ENCODE measurements around the gene ADAM23. TPM values are rescaled to one million over a fixed set of nuclear protein-coding genes. Genes with fewer than 3 reads are reported as not detected.

The ADAM23 gene
- total RNA-seq, 1 experiment from 2014 or later = not detected

- H4K20me1 ChIP-seq (ENCODE audit: insufficient read depth, low read depth, low read length) = no peaks in the 10 kb centered on the region
- H3K27me3 ChIP-seq (ENCODE audit: low read length) = no peaks in the 10 kb centered on the region; the same call in 1 of the 2 replicates
- no peak overlapping the region for H3K4me2 ChIP-seq (ENCODE audit: low read depth, low read length, poor library complexity, severe bottlenecking)
- H3K9me3 ChIP-seq (ENCODE audit: low read length) = no peaks in the 10 kb centered on the region
- H3K27ac ChIP-seq (ENCODE audit: low read length) = no peak overlapping the region
- H2AFZ ChIP-seq (ENCODE audit: low read length) = no peak overlapping the region
- H3K4me1 ChIP-seq (ENCODE audit: low read length) = no peaks in the 10 kb centered on the region
- H3K4me3 ChIP-seq (ENCODE audit: low read length) = no peak overlapping the region
- H3K9ac ChIP-seq (ENCODE audit: low read length) = no peak overlapping the region
- H3K9me2 ChIP-seq (replicated peaks; ENCODE audit: insufficient read depth, low read length) = no peaks in the 10 kb centered on the region
- H3K79me2 ChIP-seq (ENCODE audit: low read length) = no peaks in the 10 kb centered on the region
- DNase-seq = no peak
- no peaks in the 10 kb centered on the region for H3K36me3 ChIP-seq (ENCODE audit: insufficient read depth, low read length)
These were observed 9.4 kb downstream of the ADAM23 start for GRCh38 chr2:206452750-206453149.

GRCh38 chr2:206456078-206456754 is 12.9 kb downstream of the ADAM23 start:
- H3K9me3 ChIP-seq (ENCODE audit: low read length) = no peaks in the 10 kb centered on the region
- H3K79me2 ChIP-seq (ENCODE audit: low read length) = no peaks in the 10 kb centered on the region
- no peak overlapping the region for H3K9ac ChIP-seq (ENCODE audit: low read length)
- no peaks in the 10 kb centered on the region; the same call in 1 of the 2 replicates for H3K27me3 ChIP-seq (ENCODE audit: low read length)
- H3K36me3 ChIP-seq (ENCODE audit: insufficient read depth, low read length) = no peaks in the 10 kb centered on the region
- no peak overlapping the region for H2AFZ ChIP-seq (ENCODE audit: low read length)
- H3K27ac ChIP-seq (ENCODE audit: low read length) = no peak overlapping the region
- DNase-seq = no peak
- H3K4me2 ChIP-seq (ENCODE audit: low read depth, low read length, poor library complexity, severe bottlenecking) = no peak overlapping the region
- no peaks in the 10 kb centered on the region for H3K9me2 ChIP-seq (replicated peaks; ENCODE audit: insufficient read depth, low read length)
- H3K4me3 ChIP-seq (ENCODE audit: low read length) = no peak overlapping the region
- no peaks in the 10 kb centered on the region for H4K20me1 ChIP-seq (ENCODE audit: insufficient read depth, low read depth, low read length)
- H3K4me1 ChIP-seq (ENCODE audit: low read length) = no peaks in the 10 kb centered on the region

GRCh38 chr2:206457188-206457634 is 13.9 kb downstream of the ADAM23 start:
- no peak overlapping the region for H3K9ac ChIP-seq (ENCODE audit: low read length)
- DNase-seq = no peak
- H3K4me1 ChIP-seq (ENCODE audit: low read length) = no peaks in the 10 kb centered on the region
- H3K9me2 ChIP-seq (replicated peaks; ENCODE audit: insufficient read depth, low read length) = no peaks in the 10 kb centered on the region
- H3K4me2 ChIP-seq (ENCODE audit: low read depth, low read length, poor library complexity, severe bottlenecking) = no peak overlapping the region
- no peaks in the 10 kb centered on the region; the same call in 1 of the 2 replicates for H3K27me3 ChIP-seq (ENCODE audit: low read length)
- H3K36me3 ChIP-seq (ENCODE audit: insufficient read depth, low read length) = no peaks in the 10 kb centered on the region
- no peaks in the 10 kb centered on the region for H4K20me1 ChIP-seq (ENCODE audit: insufficient read depth, low read depth, low read length)
- no peak overlapping the region for H3K4me3 ChIP-seq (ENCODE audit: low read length)
- no peaks in the 10 kb centered on the region for H3K9me3 ChIP-seq (ENCODE audit: low read length)
- no peak overlapping the region for H2AFZ ChIP-seq (ENCODE audit: low read length)
- no peak overlapping the region for H3K27ac ChIP-seq (ENCODE audit: low read length)
- no peaks in the 10 kb centered on the region for H3K79me2 ChIP-seq (ENCODE audit: low read length)

GRCh38 chr2:206462240-206462854 is 19.0 kb downstream of the ADAM23 start:
- no peak overlapping the region for H3K4me2 ChIP-seq (ENCODE audit: low read depth, low read length, poor library complexity, severe bottlenecking)

GRCh38 chr2:206463685-206464084 is 20.4 kb downstream of the ADAM23 start:
- no peaks in the 10 kb centered on the region for H3K36me3 ChIP-seq (ENCODE audit: insufficient read depth, low read length)
- no peaks in the 10 kb centered on the region for H3K4me1 ChIP-seq (ENCODE audit: low read length)
- no peak overlapping the region for H3K4me2 ChIP-seq (ENCODE audit: low read depth, low read length, poor library complexity, severe bottlenecking)
- H4K20me1 ChIP-seq (ENCODE audit: insufficient read depth, low read depth, low read length) = no peaks in the 10 kb centered on the region
- no peak overlapping the region for H3K4me3 ChIP-seq (ENCODE audit: low read length)
- DNase-seq = no peak
- no peaks in the 10 kb centered on the region for H3K9me2 ChIP-seq (replicated peaks; ENCODE audit: insufficient read depth, low read length)
- H3K27me3 ChIP-seq (ENCODE audit: low read length) = no peaks in the 10 kb centered on the region
- H3K27ac ChIP-seq (ENCODE audit: low read length) = no peak overlapping the region
- H2AFZ ChIP-seq (ENCODE audit: low read length) = no peak overlapping the region
- H3K9me3 ChIP-seq (ENCODE audit: low read length) = no peaks in the 10 kb centered on the region
- H3K9ac ChIP-seq (ENCODE audit: low read length) = no peak overlapping the region
- H3K79me2 ChIP-seq (ENCODE audit: low read length) = no peaks in the 10 kb centered on the region

More at GRCh38 chr2:206462240-206462854, 19.0 kb downstream of the ADAM23 start:
- Histone ChIP-seq H4K20me1 (ENCODE audit: insufficient read depth, low read depth, low read length) (no peaks in the 10 kb centered on the region), H3K79me2 (ENCODE audit: low read length) (no peaks in the 10 kb centered on the region), H3K9ac (ENCODE audit: low read length) (no peak overlapping the region), H2AFZ (ENCODE audit: low read length) (no peak overlapping the region), H3K9me3 (ENCODE audit: low read length) (no peaks in the 10 kb centered on the region), H3K9me2 (replicated peaks; ENCODE audit: insufficient read depth, low read length) (no peaks in the 10 kb centered on the region), H3K36me3 (ENCODE audit: insufficient read depth, low read length) (no peaks in the 10 kb centered on the region), H3K27ac (ENCODE audit: low read length) (no peak overlapping the region), H3K4me1 (ENCODE audit: low read length) (no peaks in the 10 kb centered on the region), H3K27me3 (ENCODE audit: low read length) (no peaks in the 10 kb centered on the region), H3K4me3 (ENCODE audit: low read length) (no peak overlapping the region)
- DNase-seq = no peak

- Histone ChIP-seq H2AFZ (ENCODE audit: low read length) (no peak overlapping the region), H3K4me3 (ENCODE audit: low read length) (no peak overlapping the region), H3K4me2 (ENCODE audit: low read depth, low read length, poor library complexity, severe bottlenecking) (no peak overlapping the region), H4K20me1 (ENCODE audit: insufficient read depth, low read depth, low read length) (no peaks in the 10 kb centered on the region), H3K27me3 (ENCODE audit: low read length) (no peaks in the 10 kb centered on the region), H3K9ac (ENCODE audit: low read length) (no peak overlapping the region), H3K79me2 (ENCODE audit: low read length) (no peaks in the 10 kb centered on the region), H3K27ac (ENCODE audit: low read length) (no peak overlapping the region), H3K9me3 (ENCODE audit: low read length) (no peaks in the 10 kb centered on the region), H3K36me3 (ENCODE audit: insufficient read depth, low read length) (no peaks in the 10 kb centered on the region), H3K4me1 (ENCODE audit: low read length) (no peaks in the 10 kb centered on the region), H3K9me2 (replicated peaks; ENCODE audit: insufficient read depth, low read length) (no peaks in the 10 kb centered on the region)
- no peak for DNase-seq
These were observed 21.3 kb downstream of the ADAM23 start for GRCh38 chr2:206464597-206464996.

- Histone ChIP-seq H3K4me1 (ENCODE audit: low read length) (no peaks in the 10 kb centered on the region), H3K9me3 (ENCODE audit: low read length) (no peaks in the 10 kb centered on the region), H3K9me2 (replicated peaks; ENCODE audit: insufficient read depth, low read length) (no peaks in the 10 kb centered on the region), H3K27ac (ENCODE audit: low read length) (no peak overlapping the region), H3K79me2 (ENCODE audit: low read length) (no peaks in the 10 kb centered on the region), H4K20me1 (ENCODE audit: insufficient read depth, low read depth, low read length) (no peaks in the 10 kb centered on the region), H3K36me3 (ENCODE audit: insufficient read depth, low read length) (no peaks in the 10 kb centered on the region), H3K4me3 (ENCODE audit: low read length) (no peak overlapping the region), H2AFZ (ENCODE audit: low read length) (no peak overlapping the region), H3K27me3 (ENCODE audit: low read length) (no peaks in the 10 kb centered on the region), H3K9ac (ENCODE audit: low read length) (no peak overlapping the region), H3K4me2 (ENCODE audit: low read depth, low read length, poor library complexity, severe bottlenecking) (no peak overlapping the region)
- no peak for DNase-seq
These were observed 28.3 kb downstream of the ADAM23 start for GRCh38 chr2:206471524-206472062.

- H3K36me3 ChIP-seq (ENCODE audit: insufficient read depth, low read length) = no peaks in the 10 kb centered on the region
- H3K4me1 ChIP-seq (ENCODE audit: low read length) = no peaks in the 10 kb centered on the region
- no peaks in the 10 kb centered on the region for H4K20me1 ChIP-seq (ENCODE audit: insufficient read depth, low read depth, low read length)
- no peak for DNase-seq
- H2AFZ ChIP-seq (ENCODE audit: low read length) = no peak overlapping the region
- H3K9me2 ChIP-seq (replicated peaks; ENCODE audit: insufficient read depth, low read length) = no peaks in the 10 kb centered on the region
- H3K27me3 ChIP-seq (ENCODE audit: low read length) = no peaks in the 10 kb centered on the region
- no peak overlapping the region for H3K4me3 ChIP-seq (ENCODE audit: low read length)
- no peaks in the 10 kb centered on the region for H3K79me2 ChIP-seq (ENCODE audit: low read length)
- no peak overlapping the region for H3K9ac ChIP-seq (ENCODE audit: low read length)
- no peak overlapping the region for H3K4me2 ChIP-seq (ENCODE audit: low read depth, low read length, poor library complexity, severe bottlenecking)
- H3K27ac ChIP-seq (ENCODE audit: low read length) = no peak overlapping the region
- no peaks in the 10 kb centered on the region for H3K9me3 ChIP-seq (ENCODE audit: low read length)
These were observed 28.8 kb downstream of the ADAM23 start for GRCh38 chr2:206472094-206472493.
